HepG2 (cell line): ENCODE measurements around the gene JAK1. TPM values are rescaled to one million over a fixed set of nuclear protein-coding genes. Genes with fewer than 3 reads are reported as not detected.
A peak's percentile ranks its signal among the peaks of the same experiment; 100 is the strongest.

ENCODE experiments used
- ATAC-seq: fragments of 200-7000 bp; cut with Tn5 transposase; 3 replicates; pipeline ENCODE4 v1.9.1; 2020; ENCODE audit warnings: mild to moderate bottlenecking, moderate library complexity
- BruUV-seq: library from RNA; stranded (reverse); fragments of 400-500 nt; replicated peaks from 2 replicates; lab custom pipeline; 2021; lab: Mats Ljungman, UMichigan
- CTCF ChIA-PET: fragments of 300-600 bp; formaldehyde crosslinking; extraction: SDS; loops from one replicate; lab custom pipeline; 2021; ENCODE audit warnings: low total read pairs, inconsistent platforms, low intra/inter-chr PET ratio; lab: Yijun Ruan, JAX
- POLR2A ChIA-PET: fragments of 350-600 bp; sonication (Branson Sonifier 250); formaldehyde crosslinking; loops from one replicate; lab custom pipeline; 2020; ENCODE audit warnings: antibody characterized with exemption, inconsistent platforms; lab: Yijun Ruan, JAX
- DNase-seq: peaks from one replicate; pipeline ENCODE4 v3.0.0-alpha.2; 2015; ENCODE audit warnings: low spot score
- FAIRE-seq: peaks from 3 replicates; lab custom pipeline; 2011; peaks lifted over from hg19 to GRCh38; lab: Jason Lieb, UNC
- H2AFZ ChIP-seq: one replicate; pipeline ENCODE4 v1.6.1; 2011; ENCODE audit warnings: low read length, inconsistent platforms
- H3K27ac ChIP-seq: fragments of 300-600 bp; 3 replicates; pipeline ENCODE4 v1.8.0; 2011; ENCODE audit warnings: mixed run types, mild to moderate bottlenecking, mixed read lengths, low read length, inconsistent platforms; ENCODE audit not compliant: insufficient read depth; ENCODE audit errors: extremely low read length
- H3K27me3 ChIP-seq, 2 experiments: fragments of 200-600 bp in 1 of 2; 2 replicates in 1 of 2; 3 replicates in 1 of 2; pipeline versions ENCODE4 v1.6.0 to v1.8.0; 2011; ENCODE audit warnings: low read length in 2 of 2, mild to moderate bottlenecking in 2 of 2, moderate library complexity in 2 of 2, inconsistent platforms in 1 of 2; ENCODE audit not compliant: insufficient read depth in 2 of 2, control insufficient read depth in 1 of 2
- H3K36me3 ChIP-seq, 2 experiments: fragments of 200-600 bp in 1 of 2; replicated peaks in 1 of 2; 2 replicates in 1 of 2; 3 replicates in 1 of 2; pipeline versions ENCODE4 v1.5.1 to v1.8.0; 2011; ENCODE audit warnings: low read length in 2 of 2, inconsistent platforms in 1 of 2; ENCODE audit not compliant: insufficient read depth in 2 of 2, control insufficient read depth in 1 of 2
- H3K4me1 ChIP-seq: 2 replicates; pipeline ENCODE4 v1.5.1; 2012; ENCODE audit warnings: low read length, inconsistent platforms; ENCODE audit not compliant: insufficient read depth
- H3K4me2 ChIP-seq: 2 replicates; pipeline ENCODE4 v1.6.0; 2011; ENCODE audit warnings: low read depth, low read length, inconsistent platforms
- H3K4me3 ChIP-seq, 3 experiments: fragments of 200-600 bp in 1 of 3; sonication (generic), shearing (Covaris generic) in 1 of 3; replicated peaks in 1 of 3; 2 replicates each; pipeline ENCODE4 v1.5.1; 2011 to 2016; ENCODE audit warnings: low read length in 3 of 3, inconsistent platforms in 2 of 3, low read depth in 2 of 3, mild to moderate bottlenecking in 2 of 3, control low read depth in 1 of 3, mixed read lengths in 1 of 3; ENCODE audit not compliant: insufficient read depth in 1 of 3
- H3K79me2 ChIP-seq: one replicate; pipeline ENCODE4 v1.6.1; 2011; ENCODE audit warnings: low read length, inconsistent platforms; ENCODE audit not compliant: insufficient read depth
- H3K9ac ChIP-seq: 2 replicates; pipeline ENCODE4 v1.6.0; 2011; ENCODE audit warnings: mild to moderate bottlenecking, low read depth, low read length, inconsistent platforms; ENCODE audit not compliant: insufficient read depth
- H3K9me3 ChIP-seq: 2 replicates; pipeline ENCODE4 v1.5.1; 2012; ENCODE audit warnings: mild to moderate bottlenecking, low read length
- H4K20me1 ChIP-seq: 2 replicates; pipeline ENCODE4 v1.6.0; 2011; ENCODE audit warnings: inconsistent platforms, mild to moderate bottlenecking, low read length, moderate library complexity; ENCODE audit not compliant: insufficient read depth
- FOXA1 ChIP-seq, 2 experiments: fragments of 450-650 bp in 1 of 2; sonication (generic) in 1 of 2; formaldehyde crosslinking in 1 of 2; IDR thresholded peaks; 2 replicates each; pipeline versions ENCODE4 v1.4.0 to v1.6.1; 2016 to 2020; ENCODE audit warnings: missing genetic modification reagents in 1 of 2
- MAFF ChIP-seq: IDR thresholded peaks from 2 replicates; pipeline ENCODE4 v1.6.1; 2011; ENCODE audit warnings: low read depth, low read length, improper control_type of control experiment
- MAFK ChIP-seq, 2 experiments: IDR thresholded peaks in 1 of 2; conservative IDR thresholded peaks in 1 of 2; 2 replicates each; pipeline ENCODE4 v1.6.1; 2011; ENCODE audit warnings: improper control_type of control experiment in 2 of 2, low read length in 2 of 2
- SIN3B ChIP-seq: fragments of 150-350 bp; IDR thresholded peaks from 2 replicates; pipeline ENCODE4 v1.6.1; 2014; ENCODE audit warnings: low read length
- ZNF256 ChIP-seq: sonication (generic); formaldehyde crosslinking; conservative IDR thresholded peaks from 2 replicates; pipeline ENCODE4 v1.4.0; 2020; ENCODE audit warnings: missing genetic modification reagents
- WGBS: methylation state at CpG from one replicate; pipeline ENCODE4 v1.1.6; 2017; ENCODE audit warnings: low lambda C conversion rate; 5-methylcytosine and 5-hydroxymethylcytosine counted together
- in situ Hi-C: cut with HindIII; loops from 2 replicates; pipeline ENCODE4 v1.10.0; 2017; ENCODE audit warnings: low pct_unique_long_range_greater_than_20kb; ENCODE audit not compliant: extremely low pct_ligation_motif_present
- intact Hi-C: fragments of 100-400 bp; cut with micrococcal nuclease; formaldehyde crosslinking; loops from one replicate; pipeline ENCODE4 v1.10.0; 2022; ENCODE audit not compliant: unreplicated experiment
- polyA plus RNA-seq, 8 experiments: library from polyadenylated mRNA; depleted of rRNA in 3 of 8; stranded (reverse) in 7 of 8; unstranded in 1 of 8; fragments of >200 nt; fragmentation: Illumina TruSeq in 4 of 8; extraction: Trizol in 4 of 8; gene quantifications; 2 replicates each; pipeline versions ENCODE4 v1.2.1 to v1.2.3, GENCODE V29; 2011 to 2016; ENCODE audit warnings: low read depth in 4 of 8, missing spikeins in 1 of 8, mixed read lengths in 1 of 8; ENCODE audit not compliant: insufficient read depth in 1 of 8
- total RNA-seq, 5 experiments: library from RNA; depleted of rRNA; stranded (reverse); fragments of >200 nt; fragmentation: Illumina TruSeq; extraction: Trizol; gene quantifications; 2 replicates each; pipeline ENCODE4 v1.2.3, GENCODE V29; 2016; ENCODE audit warnings: low read depth in 1 of 5

The JAK1 gene
- total and polyA plus RNA-seq, 2 of the 13 experiments (the other 11 are each of a cell fraction or from before 2014, with no cell fraction given): 23.9 to 42.4 TPM

DNA sequence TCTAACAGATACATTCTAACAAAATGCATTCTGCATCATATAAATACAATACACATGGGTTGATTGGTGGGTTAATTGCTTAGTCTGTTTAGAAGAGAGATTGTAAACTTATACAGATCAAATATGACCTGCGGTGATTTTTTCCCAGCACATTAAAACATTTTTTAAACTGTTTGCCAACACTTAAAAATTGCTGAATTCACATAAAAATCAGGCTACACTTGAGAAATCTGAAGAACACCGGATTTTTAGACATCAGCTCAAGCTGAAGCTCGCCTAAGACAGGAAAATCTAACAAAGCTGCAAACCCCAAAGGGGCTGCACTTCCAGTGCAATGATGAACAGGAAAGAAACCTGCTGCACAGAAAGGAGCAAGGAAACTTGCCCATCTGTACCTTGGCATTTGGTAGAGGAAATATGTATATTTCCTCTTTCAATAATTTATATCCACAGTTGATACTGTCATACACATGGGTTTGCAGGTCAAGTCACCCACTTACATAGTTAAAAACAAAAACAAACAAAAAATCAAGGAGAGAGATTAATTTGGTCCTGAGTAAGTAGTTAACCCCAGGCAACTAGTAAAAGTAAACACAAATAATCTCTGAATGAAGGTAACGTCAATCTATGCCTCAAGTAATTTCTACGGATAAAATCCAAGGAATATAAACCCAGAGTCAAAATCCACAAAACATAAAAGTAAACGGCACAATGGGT is 30.4 kb upstream of the JAK1 start:
- H4K20me1 ChIP-seq: no peaks in the 10 kb centered on the region
- FAIRE-seq (no peak), DNase-seq (no peak), ATAC-seq (no peak)
- ChIA-PET CTCF (no interaction called here), POLR2A (no interaction called here)
- H3K4me3 ChIP-seq: no peak overlapping the region
- no TSS peak for BruUV-seq
- no peak overlapping the region for H3K9ac ChIP-seq
- H3K27me3 ChIP-seq: peaks cover 3 to 7% of the 10 kb centered on the region in 2 experiments; a peak in 3 of 5 replicates
- 41% methylated on average over 6 of the region's 6 CpGs for WGBS
- intact Hi-C loops: no loop called here
- no peaks in the 10 kb centered on the region for H3K79me2 ChIP-seq
- no peaks in the 10 kb centered on the region for H3K9me3 ChIP-seq
- H3K4me2 ChIP-seq: no peak overlapping the region
- H3K4me1 ChIP-seq: no peaks in the 10 kb centered on the region
- H3K27ac ChIP-seq: no peak overlapping the region
- in situ Hi-C loops: no loop called here
- no peak overlapping the region for H2AFZ ChIP-seq
- H3K36me3 ChIP-seq: no peaks in the 10 kb centered on the region
- TF ChIP-seq MAFK (conservative IDR thresholded peaks at IDR 0.05 in 1 of 2, IDR thresholded peaks at IDR 0.05 in 1 of 2; ENCODE audit: low read length in 2 of 2) (peak; percentile 68 to 73), MAFF (peak; percentile 50; the same call in 1 of the 2 replicates), SIN3B (no peak)
- TF ChIP-seq, all 625 proteins: peak for 2

DNA sequence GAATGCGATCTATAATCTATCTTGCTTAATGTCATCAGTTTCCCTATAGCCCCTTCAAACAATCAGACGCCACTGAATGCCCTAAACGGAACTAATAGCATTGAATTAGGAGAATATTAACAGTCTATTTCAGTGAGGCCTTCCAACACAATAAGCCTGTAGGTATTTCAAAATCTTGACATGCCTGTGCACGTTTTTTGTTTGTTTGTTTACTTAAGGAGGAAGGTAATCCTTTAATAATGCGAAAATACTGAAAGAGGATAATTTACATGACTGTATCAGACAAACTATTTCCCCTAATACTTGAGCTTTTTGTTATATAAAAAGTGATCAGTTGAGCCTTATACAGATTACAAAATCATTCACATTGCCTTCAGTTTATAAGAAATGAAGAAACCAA is 29.0 kb upstream of the JAK1 start:
- ChIA-PET POLR2A (no interaction called here), CTCF (no interaction called here)
- H3K4me2 ChIP-seq: no peak overlapping the region
- H4K20me1 ChIP-seq: no peaks in the 10 kb centered on the region
- no peaks in the 10 kb centered on the region for H3K4me1 ChIP-seq
- no peaks in the 10 kb centered on the region for H3K9me3 ChIP-seq
- no peak for TF ChIP-seq ZNF256 (CRISPR knock-in tag)
- TF ChIP-seq FOXA1 (IDR thresholded peaks at IDR 0.05): peak; percentile 27; the same call in 1 of the 2 replicates
- no peak for TF ChIP-seq FOXA1 (CRISPR knock-in tag; IDR thresholded peaks at IDR 0.05)
- 31% methylated on average over 5 of the region's 5 CpGs for WGBS
- H3K79me2 ChIP-seq: no peaks in the 10 kb centered on the region
- ATAC-seq (no peak), FAIRE-seq (no peak), DNase-seq (no peak)
- no peaks in the 10 kb centered on the region for H3K27me3 ChIP-seq
- no peak overlapping the region for H3K4me3 ChIP-seq
- no peak overlapping the region for H2AFZ ChIP-seq
- no peaks in the 10 kb centered on the region for H3K36me3 ChIP-seq
- H3K9ac ChIP-seq: no peak overlapping the region
- H3K27ac ChIP-seq: no peak overlapping the region
- BruUV-seq: no TSS peak
- intact Hi-C loops (no loop called here), in situ Hi-C loops (no loop called here)
